Muscle of arm (tissue), 14 donors: Measurements from ENCODE around the gene TFPI. TPM values are rescaled to one million over a fixed set of nuclear protein-coding genes. Genes with fewer than 3 reads are reported as not detected.
"Not testable (repeated sequence)": the region's sequence is repeated elsewhere in the genome, so short reads cannot be mapped to it uniquely, and the experiment has no call there.

Experiments
- DNase-seq: peaks from one replicate; pipeline ENCODE4 v3.0.0-alpha.2; 2013
- long read RNA-seq, 11 donors: transcript quantifications; one replicate each; lab custom pipeline, GENCODE V29; 2026
- polyA plus RNA-seq, 12 donors: library from polyadenylated mRNA; unstranded; fragments of 120-200 nt; gene quantifications; one replicate each; pipeline ENCODE4 v1.2.1, GENCODE V29; 2013; ENCODE audit not compliant: insufficient read length in 12 of 12

Gene TFPI
- 100 to 1,000 TPM in 1 of 12 donors, 10 to 100 TPM in 10, not detected in 1; 35.9 to 112 (median 54.0) TPM for polyA plus RNA-seq
- long read RNA-seq, donor 1, partial matches to known transcripts: 0 of 5 reads
- long read RNA-seq, donor 1, other reads (novel, unspliced or antisense): 0 of 5 reads
- long read RNA-seq, donor 2, transcript TFPI-201 (8 exons, 3,885 nt): major isoform, 21 of 21 reads
- long read RNA-seq, donor 2, partial matches to known transcripts: 0 of 21 reads
- long read RNA-seq, donor 2, other reads (novel, unspliced or antisense): 0 of 21 reads
- long read RNA-seq, donor 3, partial matches to known transcripts: 0 of 3 reads
- long read RNA-seq, donor 3, other reads (novel, unspliced or antisense): 0 of 3 reads
- long read RNA-seq, donor 4, transcript TFPI-201 (8 exons, 3,885 nt): major isoform, 5 of 5 reads
- long read RNA-seq, donor 4, partial matches to known transcripts: 0 of 5 reads
- long read RNA-seq, donor 4, other reads (novel, unspliced or antisense): 0 of 5 reads
- long read RNA-seq, donor 5, transcript TFPI-201 (8 exons, 3,885 nt): major isoform, 9 of 14 reads
- long read RNA-seq, donor 5, partial matches to known transcripts: 0 of 14 reads
- long read RNA-seq, donor 5, other reads (novel, unspliced or antisense): 5 of 14 reads
- long read RNA-seq, donor 6, transcript TFPI-201 (8 exons, 3,885 nt): major isoform, 6 of 6 reads
- long read RNA-seq, donor 6, partial matches to known transcripts: 0 of 6 reads
- long read RNA-seq, donor 6, other reads (novel, unspliced or antisense): 0 of 6 reads
- long read RNA-seq, donor 7, transcript TFPI-201 (8 exons, 3,885 nt): major isoform, 5 of 6 reads
- long read RNA-seq, donor 7, partial matches to known transcripts: 0 of 6 reads
- long read RNA-seq, donor 7, other reads (novel, unspliced or antisense): 0 of 6 reads
- long read RNA-seq, donor 8, transcript TFPI-201 (8 exons, 3,885 nt): major isoform, 7 of 10 reads
- long read RNA-seq, donor 8, partial matches to known transcripts: 0 of 10 reads
- long read RNA-seq, donor 8, other reads (novel, unspliced or antisense): 0 of 10 reads
- long read RNA-seq, donor 9, transcript TFPI-201 (8 exons, 3,885 nt): major isoform, 6 of 9 reads
- long read RNA-seq, donor 9, partial matches to known transcripts: 0 of 9 reads
- long read RNA-seq, donor 9, other reads (novel, unspliced or antisense): 0 of 9 reads
- long read RNA-seq, donor 10, transcript TFPI-201 (8 exons, 3,885 nt): major isoform, 8 of 8 reads
- long read RNA-seq, donor 10, partial matches to known transcripts: 0 of 8 reads
- long read RNA-seq, donor 10, other reads (novel, unspliced or antisense): 0 of 8 reads
- long read RNA-seq, donor 11, transcript TFPI-201 (8 exons, 3,885 nt): major isoform, 21 of 22 reads
- long read RNA-seq, donor 11, partial matches to known transcripts: 0 of 22 reads
- long read RNA-seq, donor 11, other reads (novel, unspliced or antisense): 0 of 22 reads

DNA sequence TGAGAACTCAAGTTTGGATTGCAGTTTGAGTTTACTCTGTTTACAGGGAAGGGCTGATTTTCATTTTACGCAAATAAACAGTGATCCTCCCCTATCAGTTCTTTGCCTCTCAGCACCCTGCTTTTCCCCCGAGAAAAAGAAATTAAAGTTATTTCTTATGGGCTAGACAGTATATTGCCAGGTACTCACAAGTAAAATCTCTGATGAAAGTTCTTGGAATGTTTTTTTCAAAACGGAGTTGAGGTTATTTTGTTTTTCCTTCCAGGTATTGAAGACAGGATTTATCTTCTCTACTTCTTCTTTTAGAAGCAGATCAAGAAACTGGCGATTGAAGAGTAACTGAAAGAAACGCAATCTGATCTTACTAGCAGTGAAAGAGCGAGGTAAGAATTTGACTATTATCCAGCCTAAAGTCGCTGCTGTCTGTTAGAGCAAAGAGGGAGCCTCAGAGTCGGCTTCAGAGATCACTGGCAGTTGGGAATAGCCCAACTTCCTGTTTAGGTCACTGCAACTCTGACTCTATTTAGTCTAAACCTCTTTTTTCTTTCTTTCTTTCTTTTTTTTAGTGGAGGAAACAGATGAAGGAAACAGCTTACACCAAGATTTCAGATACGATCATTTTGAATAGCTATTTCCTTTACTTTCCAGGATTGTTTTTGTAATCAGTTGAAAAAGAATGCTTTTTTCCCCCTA, at the start of gene TFPI:
Gene TFPI (minus strand): TSS at position 425 of the 693 bp plus-strand sequence. CDS start 50,667 bp downstream, outside the sequence.
- DNase-seq: peak; percentile 77

DNA sequence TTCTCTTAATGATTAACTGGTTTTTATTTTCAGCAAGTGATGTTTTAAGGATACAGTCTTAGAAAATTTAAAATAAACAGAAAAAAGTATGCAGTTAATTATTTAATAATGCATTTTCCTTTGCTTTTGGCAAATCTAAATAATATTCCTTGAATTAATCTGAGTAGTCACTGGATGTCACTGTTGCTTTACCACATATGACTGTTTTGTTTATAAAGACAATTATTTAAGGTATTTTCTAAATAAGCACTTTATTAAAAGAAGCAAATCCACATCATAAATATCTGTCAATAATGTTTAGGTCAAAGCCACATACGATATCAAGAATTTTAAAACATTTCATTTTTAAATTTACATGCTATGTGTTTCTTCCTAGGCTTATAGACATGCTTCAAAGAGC, 40.6 kb upstream of the TFPI start:
- DNase-seq: no peak

- no peak for DNase-seq
Measured at GRCh38 chr2:187593697-187594096, 39.5 kb upstream of the TFPI start.

GRCh38 chr2:187593098-187593497, 38.9 kb upstream of the TFPI start:
- no peak for DNase-seq

- DNase-seq: no peak
Measured at GRCh38 chr2:187590175-187590574, 35.9 kb upstream of the TFPI start.

GRCh38 chr2:187586011-187586641, 31.9 kb upstream of the TFPI start:
- DNase-seq: no peak

DNA sequence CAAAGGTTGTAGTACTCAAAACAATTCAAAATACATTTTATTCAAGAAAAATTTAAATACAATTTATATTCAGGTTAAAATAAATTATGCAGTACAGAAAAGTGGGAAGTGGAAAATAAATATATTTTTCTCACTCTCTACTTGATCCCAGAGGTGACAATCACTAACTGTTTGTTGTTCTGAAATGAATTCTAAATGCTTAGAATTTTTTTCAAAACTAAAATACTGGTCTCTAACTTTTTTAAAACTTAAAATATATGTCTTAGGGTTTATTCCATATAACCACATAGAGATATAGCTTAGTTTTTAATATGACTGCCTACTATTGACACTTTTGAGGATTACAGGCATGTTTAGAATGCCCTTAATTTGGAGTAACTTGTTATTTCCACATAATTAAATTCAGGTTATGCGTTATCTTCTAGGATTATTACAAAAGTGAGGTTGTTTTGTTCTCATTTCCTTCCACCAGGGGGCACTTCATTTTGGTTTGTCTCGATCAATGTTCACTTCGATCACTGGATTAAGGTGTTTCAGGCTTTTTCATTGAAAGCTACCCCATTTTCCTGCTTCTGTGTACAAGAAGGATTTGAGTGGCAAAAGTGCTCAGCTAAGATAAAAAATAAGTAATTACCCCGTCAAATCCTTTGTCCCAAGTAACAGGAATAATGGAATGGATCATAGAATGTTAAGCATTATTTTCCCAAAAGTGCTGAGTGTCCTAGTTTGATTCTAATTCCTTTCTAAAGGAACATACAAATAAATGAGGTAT, 27.1 kb upstream of the TFPI start:
- no peak for DNase-seq

GRCh38 chr2:187580462-187581124, 26.4 kb upstream of the TFPI start:
- DNase-seq: peak; percentile 67

GRCh38 chr2:187577310-187577709, 23.1 kb upstream of the TFPI start:
- DNase-seq: no peak

- DNase-seq: no peak
Measured at GRCh38 chr2:187576906-187577305, 22.7 kb upstream of the TFPI start.

DNA sequence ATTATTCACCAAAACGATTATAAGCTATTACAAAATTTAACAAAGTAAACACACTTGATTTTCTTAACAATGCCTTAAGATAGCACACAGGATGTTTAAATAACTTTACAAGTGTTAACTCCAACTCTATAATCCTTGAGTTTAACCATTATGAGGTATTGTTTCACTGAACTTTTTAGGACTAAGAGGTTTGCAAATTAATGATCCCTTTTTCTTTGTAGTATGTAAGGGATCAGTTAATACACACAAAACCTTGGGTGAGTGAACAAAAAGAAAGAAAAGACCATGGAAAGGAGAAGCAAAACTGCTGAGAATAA, 21.5 kb upstream of the TFPI start:
- DNase-seq: no peak

GRCh38 chr2:187574969-187575750, 20.9 kb upstream of the TFPI start:
- no peak for DNase-seq

DNA sequence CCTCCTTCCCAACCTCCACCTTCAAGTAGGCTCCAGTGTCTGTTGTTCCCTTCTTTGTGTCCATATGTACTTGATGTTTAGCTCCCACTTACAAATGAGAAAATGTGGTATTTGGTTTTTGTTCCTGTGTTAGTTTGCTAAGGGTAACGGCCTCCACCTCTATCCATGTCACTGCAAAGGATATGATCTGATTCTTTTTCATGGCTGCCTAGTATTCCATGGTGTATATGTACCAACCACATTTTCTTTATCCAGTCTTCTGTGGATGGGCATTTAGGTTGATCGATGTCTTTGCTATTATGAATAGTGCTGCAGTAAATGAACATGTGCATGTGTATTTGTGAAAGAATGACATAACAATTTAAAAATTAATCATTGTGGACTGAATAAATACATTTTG, 19.5 kb upstream of the TFPI start:
- no peak for DNase-seq

- DNase-seq: not testable (repeated sequence)
Measured at GRCh38 chr2:187571996-187572395, 17.8 kb upstream of the TFPI start.

- DNase-seq: no peak
Measured at GRCh38 chr2:187569571-187569970, 15.3 kb upstream of the TFPI start.

DNA sequence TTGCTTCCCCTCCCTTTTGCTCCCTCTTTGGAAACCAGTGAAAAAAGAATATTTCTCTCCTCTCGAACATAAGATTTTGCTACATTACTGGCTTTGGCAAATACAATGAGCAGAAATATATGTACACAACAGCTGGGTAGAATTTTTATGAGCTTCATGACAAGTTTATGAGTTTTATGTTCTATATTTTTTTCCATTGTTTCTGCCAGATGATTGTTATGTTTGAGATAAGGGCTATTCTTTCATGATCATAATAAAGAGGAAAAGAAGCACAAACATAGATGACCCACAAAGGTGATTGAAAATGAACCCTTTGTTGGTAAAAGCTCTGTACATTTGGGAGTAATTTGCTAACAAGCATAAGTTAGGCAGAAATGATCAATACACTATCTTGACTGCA, 14.8 kb upstream of the TFPI start:
- DNase-seq: no peak

GRCh38 chr2:187567126-187567525, 12.9 kb upstream of the TFPI start:
- DNase-seq: no peak

DNA sequence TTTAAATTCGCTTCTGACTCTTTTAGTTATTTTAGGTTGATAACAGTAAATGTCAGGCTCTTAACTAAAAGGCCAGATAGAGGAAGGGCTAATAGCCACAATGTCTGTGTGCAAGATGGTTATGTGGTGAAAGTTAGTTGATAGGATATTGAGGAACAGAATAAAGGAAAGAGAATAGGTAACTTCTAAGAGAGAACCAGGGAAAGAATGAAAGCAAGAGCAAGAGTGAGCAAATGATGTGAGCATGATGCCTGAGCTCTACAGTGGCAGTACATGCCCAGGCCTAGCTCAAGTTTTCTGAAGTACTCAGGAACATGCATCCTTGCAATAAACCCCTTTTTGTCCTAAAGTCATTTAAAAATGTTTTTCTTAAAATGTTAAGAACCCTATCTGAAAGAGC, 12.5 kb upstream of the TFPI start:
- DNase-seq: no peak
